ENCODE results near the gene ST6GAL1.
"Not testable (repeated sequence)": the region's sequence is repeated elsewhere in the genome, so short reads cannot be mapped to it uniquely, and the experiment has no call there.

ST6GAL1 gene

GRCh38 chr3:186930143-186930640 lies at the start of gene ST6GAL1:
TSS of gene ST6GAL1 (plus strand) at chr3:186930526. CDS start at chr3:187042704, 112,178 bp downstream.
- Histone ChIP-seq H3K4me3 (peak within 1 kb of the TSS; percentile 85), H3K27ac (peak within 1 kb of the TSS; percentile 81 to 95)
- TF ChIP-seq CTCF (IDR thresholded peaks at IDR 0.05) = no peak
- DNase-seq (ENCODE audit: low spot score) = peak; percentile 90

GRCh38 chr3:186882150-186882524 lies 48.2 kb upstream of the ST6GAL1 start:
- Histone ChIP-seq H3K4me3 (no peak overlapping the region), H3K27ac (no peak overlapping the region)
- no peak for DNase-seq (ENCODE audit: low spot score)
- no peak for TF ChIP-seq CTCF (IDR thresholded peaks at IDR 0.05)

- TF ChIP-seq CTCF (IDR thresholded peaks at IDR 0.05) = no peak
- H3K4me3 ChIP-seq = no peak overlapping the region
- no peak overlapping the region for H3K27ac ChIP-seq
- DNase-seq (ENCODE audit: low spot score) = no peak
Measured at GRCh38 chr3:186882881-186883685, 47.2 kb upstream of the ST6GAL1 start.

GRCh38 chr3:186883686-186884058 lies 46.7 kb upstream of the ST6GAL1 start:
- Histone ChIP-seq H3K27ac (no peak overlapping the region), H3K4me3 (no peak overlapping the region)
- DNase-seq (ENCODE audit: low spot score) = no peak
- TF ChIP-seq CTCF (IDR thresholded peaks at IDR 0.05) = no peak

- DNase-seq (ENCODE audit: low spot score); H3K27ac ChIP-seq; H3K4me3 ChIP-seq: not testable (repeated sequence)
Measured at GRCh38 chr3:186884868-186885267, 45.5 kb upstream of the ST6GAL1 start.

- no peak for TF ChIP-seq CTCF (IDR thresholded peaks at IDR 0.05)
- Histone ChIP-seq H3K27ac (no peak overlapping the region), H3K4me3 (no peak overlapping the region)
- DNase-seq (ENCODE audit: low spot score) = no peak
Measured at GRCh38 chr3:186886202-186886981, 43.9 kb upstream of the ST6GAL1 start.

GRCh38 chr3:186887507-186887938 lies 42.8 kb upstream of the ST6GAL1 start:
- not testable (repeated sequence) for H3K27ac ChIP-seq; H3K4me3 ChIP-seq; DNase-seq (ENCODE audit: low spot score)

- no peak overlapping the region for H3K27ac ChIP-seq
- TF ChIP-seq CTCF (IDR thresholded peaks at IDR 0.05) = no peak
- no peak overlapping the region for H3K4me3 ChIP-seq
- DNase-seq (ENCODE audit: low spot score) = no peak
Measured at GRCh38 chr3:186888569-186888968, 41.8 kb upstream of the ST6GAL1 start.

GRCh38 chr3:186889698-186890097 lies 40.6 kb upstream of the ST6GAL1 start:
- not testable (repeated sequence) for DNase-seq (ENCODE audit: low spot score); H3K4me3 ChIP-seq; H3K27ac ChIP-seq
